HEK293 (cell line): ENCODE results near the gene KIRREL1.

ENCODE experiments used
- CTCF ChIA-PET: fragments of 350-600 bp; formaldehyde crosslinking; extraction: SDS; loops from one replicate; lab custom pipeline; 2021; ENCODE audit warnings: antibody characterized with exemption; lab: Yijun Ruan, JAX
- POLR2A ChIA-PET: fragments of 300-600 bp; formaldehyde crosslinking; extraction: SDS; loops from one replicate; lab custom pipeline; 2020; ENCODE audit warnings: antibody characterized with exemption, inconsistent platforms; lab: Yijun Ruan, JAX
- H3K27ac ChIP-seq: fragments of 200-500 bp; sonication (Bioruptor generic); 2 replicates; pipeline ENCODE4 v1.5.1; 2014; ENCODE audit warnings: low read depth, low read length, control low read depth, inconsistent platforms; ENCODE audit errors: extremely low read depth
- H3K36me3 ChIP-seq, 2 experiments: fragments of 200-500 bp in 1 of 2; sonication (Bioruptor generic) in 1 of 2; 1 replicate in 1 of 2; 2 replicates in 1 of 2; pipeline ENCODE4 v1.5.1; 2014 to 2017; ENCODE audit warnings: inconsistent platforms in 2 of 2, low read length in 2 of 2; ENCODE audit not compliant: control insufficient read depth in 2 of 2, insufficient read depth in 1 of 2
- H3K4me1 ChIP-seq: fragments of 200-500 bp; sonication (Bioruptor generic); 2 replicates; pipeline ENCODE4 v1.5.1; 2014; ENCODE audit warnings: mild to moderate bottlenecking, low read length, inconsistent platforms; ENCODE audit not compliant: control insufficient read depth, insufficient read depth
- H3K4me3 ChIP-seq: 2 replicates; pipeline ENCODE4 v1.5.1; 2011; ENCODE audit warnings: low read depth, mild to moderate bottlenecking, control low read depth, low read length, moderate library complexity
- H3K9me3 ChIP-seq: fragments of 200-500 bp; sonication (Bioruptor generic); 2 replicates; pipeline ENCODE4 v1.5.1; 2014; ENCODE audit warnings: low read depth, low read length, inconsistent platforms; ENCODE audit not compliant: control insufficient read depth, insufficient read depth
- KLF10 ChIP-seq: fragments of 450-650 bp; IDR thresholded peaks from 2 replicates; pipeline ENCODE4 v1.5.1; 2018; ENCODE audit warnings: missing biosample characterization, mild to moderate bottlenecking, missing genetic modification characterization
- KLF16 ChIP-seq: fragments of 450-650 bp; formaldehyde crosslinking; IDR thresholded peaks from 2 replicates; pipeline ENCODE4 v1.5.1; 2017; ENCODE audit warnings: missing biosample characterization, missing genetic modification characterization
- PRDM1 ChIP-seq: fragments of 450-650 bp; formaldehyde crosslinking; IDR thresholded peaks from 2 replicates; pipeline ENCODE4; 2016; ENCODE audit warnings: missing biosample characterization, missing genetic modification characterization
- SCRT1 ChIP-seq: fragments of 450-650 bp; formaldehyde crosslinking; IDR thresholded peaks from 2 replicates; pipeline ENCODE4 v1.5.1; 2016; ENCODE audit warnings: missing biosample characterization, missing genetic modification characterization, borderline replicate concordance
- SCRT2 ChIP-seq: fragments of 450-650 bp; formaldehyde crosslinking; IDR thresholded peaks from 2 replicates; pipeline ENCODE4 v1.5.1; 2016; ENCODE audit warnings: missing biosample characterization, missing genetic modification characterization
- SP7 ChIP-seq: fragments of 450-650 bp; formaldehyde crosslinking; IDR thresholded peaks from 2 replicates; pipeline ENCODE4 v1.5.1; 2016; ENCODE audit warnings: missing biosample characterization, missing genetic modification characterization
- ZBTB1 ChIP-seq: fragments of 450-650 bp; formaldehyde crosslinking; IDR thresholded peaks from 2 replicates; pipeline ENCODE4 v1.5.1; 2016; ENCODE audit warnings: missing biosample characterization, missing genetic modification characterization
- ZBTB26 ChIP-seq: fragments of 450-650 bp; formaldehyde crosslinking; optimal IDR thresholded peaks from 2 replicates; pipeline ENCODE3; 2016; ENCODE audit warnings: missing biosample characterization, mild to moderate bottlenecking, missing genetic modification characterization
- ZNF140 ChIP-seq: fragments of 450-650 bp; formaldehyde crosslinking; IDR thresholded peaks from 2 replicates; pipeline ENCODE4 v1.5.1; 2016; ENCODE audit warnings: missing biosample characterization, missing genetic modification characterization
- ZNF221 ChIP-seq: fragments of 450-650 bp; formaldehyde crosslinking; IDR thresholded peaks from 2 replicates; pipeline ENCODE4 v1.5.1; 2017; ENCODE audit warnings: missing biosample characterization, missing genetic modification characterization, borderline replicate concordance
- ZNF280D ChIP-seq: fragments of 450-650 bp; formaldehyde crosslinking; IDR thresholded peaks from 2 replicates; pipeline ENCODE4 v1.5.1; 2016; ENCODE audit warnings: missing biosample characterization, missing genetic modification characterization
- ZNF311 ChIP-seq: fragments of 450-650 bp; formaldehyde crosslinking; IDR thresholded peaks from 2 replicates; pipeline ENCODE4 v1.5.1; 2017; ENCODE audit warnings: missing biosample characterization, missing genetic modification characterization, borderline replicate concordance
- ZNF350 ChIP-seq: fragments of 450-650 bp; formaldehyde crosslinking; IDR thresholded peaks from 2 replicates; pipeline ENCODE4 v1.5.0; 2017; ENCODE audit warnings: missing biosample characterization, mild to moderate bottlenecking, missing genetic modification characterization
- ZNF555 ChIP-seq: fragments of 450-650 bp; formaldehyde crosslinking; conservative IDR thresholded peaks from 2 replicates; pipeline ENCODE4 v1.5.1; 2017; ENCODE audit warnings: missing biosample characterization, mild to moderate bottlenecking, missing genetic modification characterization, inconsistent platforms
- ZNF600 ChIP-seq: fragments of 450-650 bp; formaldehyde crosslinking; IDR thresholded peaks from 2 replicates; pipeline ENCODE4 v1.5.1; 2016; ENCODE audit warnings: missing biosample characterization, missing genetic modification characterization
- ZNF660 ChIP-seq: fragments of 450-650 bp; IDR thresholded peaks from 2 replicates; pipeline ENCODE4 v1.5.1; 2018; ENCODE audit warnings: missing biosample characterization, mild to moderate bottlenecking, missing genetic modification characterization
- ZNF747 ChIP-seq: fragments of 450-650 bp; formaldehyde crosslinking; IDR thresholded peaks from 2 replicates; pipeline ENCODE4 v1.5.1; 2016; ENCODE audit warnings: missing biosample characterization, missing genetic modification characterization
- ZNF830 ChIP-seq: fragments of 450-650 bp; IDR thresholded peaks from 2 replicates; pipeline ENCODE4 v1.5.0; 2018; ENCODE audit warnings: missing biosample characterization, missing genetic modification characterization, low read depth, mild to moderate bottlenecking, moderate library complexity
- TF ChIP-seq, protein P1 (sequence below): fragments of 450-650 bp; formaldehyde crosslinking; IDR thresholded peaks from 2 replicates; pipeline ENCODE4 v1.5.1; 2016; ENCODE audit warnings: missing biosample characterization, missing genetic modification characterization
- TF ChIP-seq, protein P2 (sequence below): fragments of 450-650 bp; formaldehyde crosslinking; IDR thresholded peaks from 2 replicates; pipeline ENCODE4 v1.5.1; 2016; ENCODE audit warnings: missing biosample characterization, missing genetic modification characterization

KIRREL1 gene

DNA sequence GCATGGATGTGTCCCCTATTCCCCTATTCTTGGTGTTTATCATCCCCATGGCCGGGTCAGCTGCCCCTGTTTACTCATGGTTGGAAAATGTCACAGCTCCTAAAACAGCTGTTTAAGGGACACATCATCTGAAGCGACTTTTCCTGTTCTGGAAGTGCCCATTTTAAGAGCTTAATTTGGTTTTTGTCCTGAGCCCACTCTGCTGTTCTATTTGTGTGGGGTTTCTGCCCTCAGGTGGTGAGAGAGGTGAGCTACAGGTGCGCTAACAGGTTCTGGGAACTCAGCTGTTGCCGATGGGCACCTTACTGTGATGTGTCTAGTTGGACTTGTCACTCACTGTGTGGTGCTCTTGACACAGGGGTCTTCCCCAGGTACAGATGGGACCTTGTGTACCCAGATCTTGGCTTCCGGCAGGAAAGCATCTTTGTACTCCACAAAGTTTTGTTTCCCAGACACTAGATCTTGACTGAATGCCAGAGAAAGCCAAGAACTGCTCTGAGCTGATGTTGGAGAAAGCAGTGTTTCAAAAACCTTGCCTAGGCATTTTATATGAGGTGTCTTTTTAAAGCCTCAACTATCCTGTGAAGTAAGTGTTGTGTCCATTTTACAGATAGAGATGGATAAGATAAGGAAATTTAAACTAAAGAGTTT lies 128.3 kb downstream of the KIRREL1 start (continued):
- TF ChIP-seq ZNF600 = peak; percentile 43; the same call in 1 of the 2 replicates
- no peak for TF ChIP-seq ZNF280D (tag by site-specific recombination)
- no peak for TF ChIP-seq KLF10
- TF ChIP-seq ZNF350 (tag by site-specific recombination) = no peak
- no peak for TF ChIP-seq ZNF555
- no peak for TF ChIP-seq KLF16 (tag by site-specific recombination)
- TF ChIP-seq ZNF140 = no peak

GRCh38 chr1:158122833-158123388 lies 129.5 kb downstream of the KIRREL1 start:
- Histone ChIP-seq H3K9me3 (no peaks in the 10 kb centered on the region), H3K4me3 (no peak overlapping the region), H3K4me1 (no peaks in the 10 kb centered on the region; the same call in 1 of the 2 replicates), H3K27ac (no peak overlapping the region), H3K36me3 (no peaks in the 10 kb centered on the region)
- TF ChIP-seq ZNF311 (tag by site-specific recombination) (no peak), ZNF830 (tag by site-specific recombination) (no peak), ZNF221 (tag by site-specific recombination) (no peak), ZBTB26 (tag by site-specific recombination) (no peak), ZBTB1 (tag by site-specific recombination) (no peak)
- ChIA-PET POLR2A (no interaction called here), CTCF (interaction anchor here (0.6 to 22.5 kb wide), 18 partner anchors 9 to 961 kb away, joined by 3 to 805 read pairs (median 6); partner anchors contain the start of gene KIRREL1)

DNA sequence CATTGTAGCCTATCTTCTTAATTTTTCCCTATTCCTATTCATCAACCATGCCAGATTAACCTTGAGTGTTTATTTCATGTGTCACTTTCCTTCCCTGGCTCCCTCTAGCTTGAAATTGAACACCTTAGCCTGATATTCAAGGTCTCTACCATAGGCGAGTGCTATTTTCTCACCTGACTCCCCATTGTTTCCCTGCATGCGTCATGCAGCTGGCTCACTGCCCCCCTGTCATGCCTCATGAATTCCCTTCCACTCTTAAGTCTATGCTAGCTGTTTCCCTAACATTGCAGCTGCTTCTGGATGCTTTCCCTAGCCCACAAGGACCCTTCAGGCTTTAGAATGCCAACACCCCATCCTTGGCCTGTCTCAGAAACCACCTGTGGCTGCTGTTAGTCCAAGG lies 130.6 kb downstream of the KIRREL1 start:
- Histone ChIP-seq H3K27ac (no peak overlapping the region), H3K36me3 (no peaks in the 10 kb centered on the region), H3K4me1 (no peaks in the 10 kb centered on the region), H3K4me3 (no peak overlapping the region), H3K9me3 (no peaks in the 10 kb centered on the region)
- TF ChIP-seq SCRT1 (tag by site-specific recombination) (peak; percentile 10; the same call in 1 of the 2 replicates), ZNF600 (no peak), SCRT2 (tag by site-specific recombination) (peak; percentile 76)
- ChIA-PET POLR2A (interaction anchor here (0.5 to 0.8 kb wide), 2 partner anchors 132 to 400 kb away, joined by 3 to 4 read pairs; no protein-coding TSS in a partner anchor), CTCF (interaction anchor here (0.7 to 22.5 kb wide), 25 partner anchors 9 to 635 kb away, joined by 3 to 805 read pairs (median 5); partner anchors contain the start of gene KIRREL1)

DNA sequence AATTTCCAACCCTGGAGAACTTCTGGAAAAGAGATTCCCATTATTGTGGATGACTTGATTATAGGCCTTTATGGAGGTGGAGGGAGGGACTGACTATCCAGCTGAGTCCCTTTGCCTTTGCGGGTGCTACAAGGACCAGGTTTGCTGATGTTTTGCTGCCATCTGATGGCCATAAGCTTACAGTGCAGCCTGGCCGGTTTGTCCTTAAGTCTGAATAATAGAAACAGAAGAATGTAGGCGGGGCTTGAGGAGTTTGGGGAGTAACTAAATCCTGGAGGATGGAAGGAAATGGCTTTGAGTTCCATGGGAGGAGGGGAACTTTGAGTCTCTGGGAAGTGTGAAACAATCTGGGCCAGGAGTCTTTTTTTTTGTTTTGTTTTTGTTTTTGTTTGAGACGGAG lies 131.6 kb downstream of the KIRREL1 start:
- Histone ChIP-seq H3K4me3 (no peak overlapping the region), H3K27ac (no peak overlapping the region), H3K9me3 (no peaks in the 10 kb centered on the region), H3K36me3 (no peaks in the 10 kb centered on the region), H3K4me1 (no peaks in the 10 kb centered on the region)
- ChIA-PET CTCF (interaction anchor here (0.6 to 22.5 kb wide), 32 partner anchors 10 to 1677 kb away, joined by 3 to 805 read pairs (median 3); partner anchors contain the start of genes FCRL6 and KIRREL1), POLR2A (interaction anchor here (0.7 to 1.1 kb wide), 2 partner anchors 53 to 173 kb away, joined by 3 to 4 read pairs; no protein-coding TSS in a partner anchor)
- TF ChIP-seq, protein P1, sequence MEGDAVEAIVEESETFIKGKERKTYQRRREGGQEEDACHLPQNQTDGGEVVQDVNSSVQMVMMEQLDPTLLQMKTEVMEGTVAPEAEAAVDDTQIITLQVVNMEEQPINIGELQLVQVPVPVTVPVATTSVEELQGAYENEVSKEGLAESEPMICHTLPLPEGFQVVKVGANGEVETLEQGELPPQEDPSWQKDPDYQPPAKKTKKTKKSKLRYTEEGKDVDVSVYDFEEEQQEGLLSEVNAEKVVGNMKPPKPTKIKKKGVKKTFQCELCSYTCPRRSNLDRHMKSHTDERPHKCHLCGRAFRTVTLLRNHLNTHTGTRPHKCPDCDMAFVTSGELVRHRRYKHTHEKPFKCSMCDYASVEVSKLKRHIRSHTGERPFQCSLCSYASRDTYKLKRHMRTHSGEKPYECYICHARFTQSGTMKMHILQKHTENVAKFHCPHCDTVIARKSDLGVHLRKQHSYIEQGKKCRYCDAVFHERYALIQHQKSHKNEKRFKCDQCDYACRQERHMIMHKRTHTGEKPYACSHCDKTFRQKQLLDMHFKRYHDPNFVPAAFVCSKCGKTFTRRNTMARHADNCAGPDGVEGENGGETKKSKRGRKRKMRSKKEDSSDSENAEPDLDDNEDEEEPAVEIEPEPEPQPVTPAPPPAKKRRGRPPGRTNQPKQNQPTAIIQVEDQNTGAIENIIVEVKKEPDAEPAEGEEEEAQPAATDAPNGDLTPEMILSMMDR (tag by site-specific recombination) = peak; percentile 78
- 0 out of 2 replicates have a peak, but pooled peaks have one; percentile 14 for TF ChIP-seq SP7 (tag by site-specific recombination)
- TF ChIP-seq ZNF660 = peak; percentile 16; the same call in 1 of the 2 replicates
- TF ChIP-seq, protein P2, sequence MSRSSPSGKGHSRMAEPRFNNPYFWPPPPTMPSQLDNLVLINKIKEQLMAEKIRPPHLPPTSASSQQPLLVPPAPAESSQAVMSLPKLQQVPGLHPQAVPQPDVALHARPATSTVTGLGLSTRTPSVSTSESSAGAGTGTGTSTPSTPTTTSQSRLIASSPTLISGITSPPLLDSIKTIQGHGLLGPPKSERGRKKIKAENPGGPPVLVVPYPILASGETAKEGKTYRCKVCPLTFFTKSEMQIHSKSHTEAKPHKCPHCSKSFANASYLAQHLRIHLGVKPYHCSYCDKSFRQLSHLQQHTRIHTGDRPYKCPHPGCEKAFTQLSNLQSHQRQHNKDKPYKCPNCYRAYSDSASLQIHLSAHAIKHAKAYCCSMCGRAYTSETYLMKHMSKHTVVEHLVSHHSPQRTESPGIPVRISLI (tag by site-specific recombination) = 0 out of 2 replicates have a peak, but pooled peaks have one; percentile 21
- no peak for TF ChIP-seq PRDM1 (tag by site-specific recombination)
- no peak for TF ChIP-seq ZNF747 (tag by site-specific recombination)
